HepG2 (cell line): ENCODE measurements around the gene PDGFB. TPM values are rescaled to one million over a fixed set of nuclear protein-coding genes. Genes with fewer than 3 reads are reported as not detected.

Source experiments
- ATAC-seq: fragments of 200-7000 bp; cut with Tn5 transposase; 3 replicates; pipeline ENCODE4 v1.9.1; 2020; ENCODE audit warnings: mild to moderate bottlenecking, moderate library complexity
- BruUV-seq: library from RNA; stranded (reverse); fragments of 400-500 nt; replicated peaks from 2 replicates; lab custom pipeline; 2021; lab: Mats Ljungman, UMichigan
- CTCF ChIA-PET: fragments of 300-600 bp; formaldehyde crosslinking; extraction: SDS; loops from one replicate; lab custom pipeline; 2021; ENCODE audit warnings: low total read pairs, inconsistent platforms, low intra/inter-chr PET ratio; lab: Yijun Ruan, JAX
- POLR2A ChIA-PET: fragments of 350-600 bp; sonication (Branson Sonifier 250); formaldehyde crosslinking; loops from one replicate; lab custom pipeline; 2020; ENCODE audit warnings: antibody characterized with exemption, inconsistent platforms; lab: Yijun Ruan, JAX
- DNase-seq: peaks from one replicate; pipeline ENCODE4 v3.0.0-alpha.2; 2015; ENCODE audit warnings: low spot score
- FAIRE-seq: peaks from 3 replicates; lab custom pipeline; 2011; peaks lifted over from hg19 to GRCh38; lab: Jason Lieb, UNC
- H2AFZ ChIP-seq: one replicate; pipeline ENCODE4 v1.6.1; 2011; ENCODE audit warnings: low read length, inconsistent platforms
- H3K27ac ChIP-seq: fragments of 300-600 bp; 3 replicates; pipeline ENCODE4 v1.8.0; 2011; ENCODE audit warnings: mixed run types, mild to moderate bottlenecking, mixed read lengths, low read length, inconsistent platforms; ENCODE audit not compliant: insufficient read depth; ENCODE audit errors: extremely low read length
- H3K27me3 ChIP-seq, 2 experiments: fragments of 200-600 bp in 1 of 2; 2 replicates in 1 of 2; 3 replicates in 1 of 2; pipeline versions ENCODE4 v1.6.0 to v1.8.0; 2011; ENCODE audit warnings: low read length in 2 of 2, mild to moderate bottlenecking in 2 of 2, moderate library complexity in 2 of 2, inconsistent platforms in 1 of 2; ENCODE audit not compliant: insufficient read depth in 2 of 2, control insufficient read depth in 1 of 2
- H3K36me3 ChIP-seq, 2 experiments: fragments of 200-600 bp in 1 of 2; replicated peaks in 1 of 2; 2 replicates in 1 of 2; 3 replicates in 1 of 2; pipeline versions ENCODE4 v1.5.1 to v1.8.0; 2011; ENCODE audit warnings: low read length in 2 of 2, inconsistent platforms in 1 of 2; ENCODE audit not compliant: insufficient read depth in 2 of 2, control insufficient read depth in 1 of 2
- H3K4me1 ChIP-seq: 2 replicates; pipeline ENCODE4 v1.5.1; 2012; ENCODE audit warnings: low read length, inconsistent platforms; ENCODE audit not compliant: insufficient read depth
- H3K4me2 ChIP-seq: 2 replicates; pipeline ENCODE4 v1.6.0; 2011; ENCODE audit warnings: low read depth, low read length, inconsistent platforms
- H3K4me3 ChIP-seq, 3 experiments: fragments of 200-600 bp in 1 of 3; sonication (generic), shearing (Covaris generic) in 1 of 3; replicated peaks in 1 of 3; 2 replicates each; pipeline ENCODE4 v1.5.1; 2011 to 2016; ENCODE audit warnings: low read length in 3 of 3, inconsistent platforms in 2 of 3, low read depth in 2 of 3, mild to moderate bottlenecking in 2 of 3, control low read depth in 1 of 3, mixed read lengths in 1 of 3; ENCODE audit not compliant: insufficient read depth in 1 of 3
- H3K79me2 ChIP-seq: one replicate; pipeline ENCODE4 v1.6.1; 2011; ENCODE audit warnings: low read length, inconsistent platforms; ENCODE audit not compliant: insufficient read depth
- H3K9ac ChIP-seq: 2 replicates; pipeline ENCODE4 v1.6.0; 2011; ENCODE audit warnings: mild to moderate bottlenecking, low read depth, low read length, inconsistent platforms; ENCODE audit not compliant: insufficient read depth
- H3K9me3 ChIP-seq: 2 replicates; pipeline ENCODE4 v1.5.1; 2012; ENCODE audit warnings: mild to moderate bottlenecking, low read length
- H4K20me1 ChIP-seq: 2 replicates; pipeline ENCODE4 v1.6.0; 2011; ENCODE audit warnings: inconsistent platforms, mild to moderate bottlenecking, low read length, moderate library complexity; ENCODE audit not compliant: insufficient read depth
- CHD4 ChIP-seq: fragments of 200-600 bp; sonication (generic); IDR thresholded peaks from 2 replicates; pipeline ENCODE4 v1.7.0; 2017; ENCODE audit warnings: mild to moderate bottlenecking, low read length, borderline replicate concordance
- GZF1 ChIP-seq: sonication (generic); formaldehyde crosslinking; IDR thresholded peaks from 2 replicates; pipeline ENCODE4 v1.5.1; 2020; ENCODE audit warnings: mild to moderate bottlenecking, missing genetic modification reagents
- HES4 ChIP-seq: sonication (generic); formaldehyde crosslinking; IDR thresholded peaks from 2 replicates; pipeline ENCODE4 v1.9.0; 2021; ENCODE audit warnings: mild to moderate bottlenecking, missing genetic modification reagents, borderline replicate concordance
- HMG20A ChIP-seq: IDR thresholded peaks from 2 replicates; pipeline ENCODE4 v1.6.1; 2016; ENCODE audit warnings: borderline replicate concordance
- JUNB ChIP-seq: sonication (generic); formaldehyde crosslinking; IDR thresholded peaks from 2 replicates; pipeline ENCODE4 v1.8.0; 2022; ENCODE audit warnings: missing genetic modification reagents, mild to moderate bottlenecking, borderline replicate concordance
- RXRB ChIP-seq: IDR thresholded peaks from 2 replicates; pipeline ENCODE4 v1.6.1; 2016; ENCODE audit warnings: borderline replicate concordance, missing genetic modification reagents, missing compliant biosample characterization
- SALL1 ChIP-seq: sonication (generic); formaldehyde crosslinking; IDR thresholded peaks from 2 replicates; pipeline ENCODE4 v1.8.0; 2022; ENCODE audit warnings: mild to moderate bottlenecking, missing genetic modification reagents
- SMARCE1 ChIP-seq: fragments of 450-650 bp; IDR thresholded peaks from 2 replicates; pipeline ENCODE4 v1.6.1; 2017; ENCODE audit warnings: borderline replicate concordance
- TEAD3 ChIP-seq: optimal IDR thresholded peaks from 2 replicates; pipeline ENCODE3; 2016; ENCODE audit warnings: borderline replicate concordance
- YY1 ChIP-seq: IDR thresholded peaks from 2 replicates; pipeline ENCODE4 v1.6.1; 2011; ENCODE audit warnings: low read length, low read depth, moderate library complexity, mild to moderate bottlenecking; ENCODE audit not compliant: insufficient read depth, insufficient replicate concordance
- ZBTB7B ChIP-seq: sonication (generic); formaldehyde crosslinking; IDR thresholded peaks from 2 replicates; pipeline ENCODE4 v1.4.0; 2020; ENCODE audit warnings: missing genetic modification reagents
- ZMYM3 ChIP-seq: sonication (generic); formaldehyde crosslinking; IDR thresholded peaks from 2 replicates; pipeline ENCODE4 v1.5.1; 2020; ENCODE audit warnings: mild to moderate bottlenecking, missing genetic modification reagents
- ZNF615 ChIP-seq: sonication (generic); formaldehyde crosslinking; IDR thresholded peaks from 2 replicates; pipeline ENCODE4 v1.5.0; 2020; ENCODE audit warnings: mild to moderate bottlenecking, missing genetic modification reagents, borderline replicate concordance
- WGBS: methylation state at CpG from one replicate; pipeline ENCODE4 v1.1.6; 2017; ENCODE audit warnings: low lambda C conversion rate; 5-methylcytosine and 5-hydroxymethylcytosine counted together
- in situ Hi-C: cut with HindIII; loops from 2 replicates; pipeline ENCODE4 v1.10.0; 2017; ENCODE audit warnings: low pct_unique_long_range_greater_than_20kb; ENCODE audit not compliant: extremely low pct_ligation_motif_present
- intact Hi-C: fragments of 100-400 bp; cut with micrococcal nuclease; formaldehyde crosslinking; loops from one replicate; pipeline ENCODE4 v1.10.0; 2022; ENCODE audit not compliant: unreplicated experiment
- polyA plus RNA-seq, 8 experiments: library from polyadenylated mRNA; depleted of rRNA in 3 of 8; stranded (reverse) in 7 of 8; unstranded in 1 of 8; fragments of >200 nt; fragmentation: Illumina TruSeq in 4 of 8; extraction: Trizol in 4 of 8; gene quantifications; 2 replicates each; pipeline versions ENCODE4 v1.2.1 to v1.2.3, GENCODE V29; 2011 to 2016; ENCODE audit warnings: low read depth in 4 of 8, missing spikeins in 1 of 8, mixed read lengths in 1 of 8; ENCODE audit not compliant: insufficient read depth in 1 of 8
- total RNA-seq, 5 experiments: library from RNA; depleted of rRNA; stranded (reverse); fragments of >200 nt; fragmentation: Illumina TruSeq; extraction: Trizol; gene quantifications; 2 replicates each; pipeline ENCODE4 v1.2.3, GENCODE V29; 2016; ENCODE audit warnings: low read depth in 1 of 5

PDGFB gene
- total and polyA plus RNA-seq, 2 of the 13 experiments (the other 11 are each of a cell fraction or from before 2014, with no cell fraction given) = 1.4 to 10.1 TPM

GRCh38 chr22:39251762-39252460, 7.1 kb upstream of the PDGFB start (continued):
- TF ChIP-seq RXRB (peak; percentile 38; the same call in 1 of the 2 replicates), CHD4 (peak; percentile 83; the same call in 1 of the 2 replicates), SMARCE1 (no peak), ZBTB7B (CRISPR knock-in tag) (0 out of 2 replicates have a peak, but pooled peaks have one; percentile 45), SALL1 (0 out of 2 replicates have a peak, but pooled peaks have one; percentile 18), TEAD3 (CRISPR knock-in tag) (peak; percentile 7), HMG20A (CRISPR knock-in tag) (peak; percentile 25; the same call in 1 of the 2 replicates), ZMYM3 (CRISPR knock-in tag) (peak; percentile 97), YY1 (peak; percentile 11), JUNB (CRISPR knock-in tag) (no peak), GZF1 (CRISPR knock-in tag) (no peak), ZNF615 (CRISPR knock-in tag) (no peak)

GRCh38 chr22:39250838-39251237, 6.1 kb upstream of the PDGFB start:
- H3K27ac ChIP-seq = no peak overlapping the region
- intact Hi-C loops = no loop called here
- TF ChIP-seq HES4 (CRISPR knock-in tag) = no peak
- no peaks in the 10 kb centered on the region for H3K79me2 ChIP-seq
- no peaks in the 10 kb centered on the region for H3K36me3 ChIP-seq
- BruUV-seq = no TSS peak
- CTCF ChIA-PET = no interaction called here
- in situ Hi-C loops = no loop called here
- H3K9ac ChIP-seq = no peak overlapping the region
- ATAC-seq = no peak
- no peaks in the 10 kb centered on the region for H3K9me3 ChIP-seq
- H2AFZ ChIP-seq = no peak overlapping the region
- H4K20me1 ChIP-seq = peaks cover 1% of the 10 kb centered on the region; the same call in 1 of the 2 replicates
- no peak for DNase-seq
- WGBS = 92% methylated on average over 5 of the region's 5 CpGs
- POLR2A ChIA-PET = no interaction called here
- no peak for FAIRE-seq
- H3K4me1 ChIP-seq = peaks cover 71% of the 10 kb centered on the region
- H3K4me2 ChIP-seq = no peak overlapping the region
- H3K4me3 ChIP-seq = no peak overlapping the region
- H3K27me3 ChIP-seq = peaks cover 4 to 30% of the 10 kb centered on the region in 2 experiments; a peak in 3 of 5 replicates
